Vagina (tissue), 2 donors: ENCODE results near the gene SSH3. TPM values are rescaled to one million over a fixed set of nuclear protein-coding genes. Genes with fewer than 3 reads are reported as not detected.

Experiments used
- DNase-seq, 2 donors: peaks; one replicate each; pipeline ENCODE4 v3.0.0-alpha.2; 2017; ENCODE audit errors: extremely low spot score in 2 of 2
- H3K27ac ChIP-seq: fragments of 200-600 bp; sonication (generic); one replicate; pipeline ENCODE4 v1.5.1; 2019
- H3K27me3 ChIP-seq: fragments of 200-600 bp; sonication (generic); one replicate; pipeline ENCODE4 v1.5.1; 2019
- H3K36me3 ChIP-seq, 2 donors: fragments of 200-600 bp; sonication (generic); one replicate each; pipeline ENCODE4 v1.5.1; 2017 to 2019
- H3K4me1 ChIP-seq: fragments of 200-600 bp; sonication (generic); one replicate; pipeline ENCODE4 v1.5.1; 2019
- H3K4me3 ChIP-seq, 2 donors: fragments of 200-600 bp; sonication (generic); 1 replicate in 1 of 2; 2 replicates in 1 of 2; pipeline ENCODE4 v1.5.1; 2016 to 2019
- H3K9me3 ChIP-seq: fragments of 200-600 bp; sonication (generic); one replicate; pipeline ENCODE4 v1.5.1; 2019
- CTCF ChIP-seq, 3 experiments: fragments of 450-650 bp in 2 of 3; fragments of 200-600 bp in 1 of 3; sonication (generic) in 1 of 3; IDR thresholded peaks; one replicate each; pipeline ENCODE4 v1.5.1; 2017 to 2019; ENCODE audit warnings: antibody characterized with exemption in 3 of 3, mild to moderate bottlenecking in 2 of 3, moderate library complexity in 2 of 3
- POLR2A ChIP-seq, 2 donors: fragments of 450-650 bp; IDR thresholded peaks; one replicate each; pipeline ENCODE4 v1.6.1; 2017; ENCODE audit warnings: antibody characterized with exemption in 2 of 2, mild to moderate bottlenecking in 2 of 2, moderate library complexity in 2 of 2
- POLR2AphosphoS5 ChIP-seq, 2 donors: sonication (generic); formaldehyde crosslinking; IDR thresholded peaks; one replicate each; pipeline ENCODE4 v1.9.0; 2017; ENCODE audit warnings: antibody characterized with exemption in 2 of 2, mild to moderate bottlenecking in 2 of 2, low read depth in 1 of 2; ENCODE audit not compliant: insufficient read depth in 1 of 2
- intact Hi-C: fragments of 100-400 bp; cut with DNase I; formaldehyde crosslinking; loops from one replicate; pipeline ENCODE4 v1.15.1; 2023
- total RNA-seq: library from RNA; depleted of rRNA; stranded (reverse); fragments of >200 nt; gene quantifications from one replicate; pipeline ENCODE4 v1.2.3, GENCODE V29; 2016

SSH3 gene
- total RNA-seq, 1 donor from 2014 or later: 98.0 TPM

GRCh38 chr11:67279589-67280340 is 23.6 kb upstream of the SSH3 start:
- Histone ChIP-seq H3K9me3 (no peaks in the 10 kb centered on the region), H3K4me1 (peaks cover 52% of the 10 kb centered on the region), H3K27ac (no peak overlapping the region), H3K27me3 (no peaks in the 10 kb centered on the region), H3K36me3 (peaks cover under 1 to 62% of the 10 kb centered on the region in 2 donors), H3K4me3 (no peak overlapping the region)
- intact Hi-C loops: no loop called here
- no peak for DNase-seq
- TF ChIP-seq CTCF (IDR thresholded peaks at IDR 0.05) (no peak), POLR2A (IDR thresholded peaks at IDR 0.05) (no peak), POLR2AphosphoS5 (IDR thresholded peaks at IDR 0.05; ENCODE audit: insufficient read depth in 1 of 2, low read depth in 1 of 2) (no peak)

- no peak overlapping the region for H3K4me3 ChIP-seq
- peaks cover 46% of the 10 kb centered on the region for H3K4me1 ChIP-seq
- intact Hi-C loops: no loop called here
- H3K9me3 ChIP-seq: no peaks in the 10 kb centered on the region
- no peak overlapping the region for H3K27ac ChIP-seq
- no peak for TF ChIP-seq CTCF (IDR thresholded peaks at IDR 0.05)
- TF ChIP-seq POLR2AphosphoS5 (IDR thresholded peaks at IDR 0.05; ENCODE audit: insufficient read depth in 1 of 2, low read depth in 1 of 2): no peak
- no peak for TF ChIP-seq POLR2A (IDR thresholded peaks at IDR 0.05)
- H3K27me3 ChIP-seq: no peaks in the 10 kb centered on the region
- DNase-seq: no peak
- H3K36me3 ChIP-seq: peaks cover 5 to 68% of the 10 kb centered on the region in 2 donors
Observed at GRCh38 chr11:67280341-67280787, 23.0 kb upstream of the SSH3 start.

- DNase-seq: no peak
- Histone ChIP-seq H3K9me3 (no peaks in the 10 kb centered on the region), H3K4me3 (no peak overlapping the region), H3K27me3 (no peaks in the 10 kb centered on the region), H3K4me1 (peaks cover 43% of the 10 kb centered on the region), H3K27ac (no peak overlapping the region), H3K36me3 (peaks cover 5 to 74% of the 10 kb centered on the region in 2 donors)
- TF ChIP-seq POLR2A (IDR thresholded peaks at IDR 0.05): no peak
- intact Hi-C loops: no loop called here
Observed at GRCh38 chr11:67280788-67281551, 22.4 kb upstream of the SSH3 start.

- H3K27me3 ChIP-seq: no peaks in the 10 kb centered on the region
- intact Hi-C loops: no loop called here
- no peaks in the 10 kb centered on the region for H3K9me3 ChIP-seq
- no peak overlapping the region for H3K27ac ChIP-seq
- DNase-seq: no peak
- H3K36me3 ChIP-seq: peaks cover 5 to 77% of the 10 kb centered on the region in 2 donors
- no peak overlapping the region for H3K4me3 ChIP-seq
- TF ChIP-seq POLR2A (IDR thresholded peaks at IDR 0.05) (no peak), CTCF (IDR thresholded peaks at IDR 0.05) (no peak), POLR2AphosphoS5 (IDR thresholded peaks at IDR 0.05; ENCODE audit: insufficient read depth in 1 of 2, low read depth in 1 of 2) (no peak)
- H3K4me1 ChIP-seq: peaks cover 42% of the 10 kb centered on the region
Observed at GRCh38 chr11:67281552-67282150, 21.7 kb upstream of the SSH3 start.

GRCh38 chr11:67282155-67282875 is 21.0 kb upstream of the SSH3 start:
- Histone ChIP-seq H3K4me3 (no peak overlapping the region), H3K27ac (no peak overlapping the region), H3K36me3 (peaks cover 5 to 82% of the 10 kb centered on the region in 2 donors), H3K27me3 (no peaks in the 10 kb centered on the region), H3K9me3 (no peaks in the 10 kb centered on the region), H3K4me1 (peaks cover 42% of the 10 kb centered on the region)
- TF ChIP-seq CTCF (IDR thresholded peaks at IDR 0.05): no peak
- no peak for TF ChIP-seq POLR2AphosphoS5 (IDR thresholded peaks at IDR 0.05; ENCODE audit: insufficient read depth in 1 of 2, low read depth in 1 of 2)
- TF ChIP-seq POLR2A (IDR thresholded peaks at IDR 0.05): no peak
- intact Hi-C loops: no loop called here
- no peak for DNase-seq
